Trophoblast cell (in vitro differentiated cells and primary cell): Measurements from ENCODE around the gene SMPX. TPM values are rescaled to one million over a fixed set of nuclear protein-coding genes. Genes with fewer than 3 reads are reported as not detected.

ENCODE experiments used
- DNase-seq, 2 donors: peaks; one replicate each; pipeline ENCODE4 v3.0.0-alpha.2; 2016
- H2AFZ ChIP-seq: 2 replicates; pipeline ENCODE4 v1.6.1; 2013; ENCODE audit warnings: low read length, moderate library complexity, mild to moderate bottlenecking; ENCODE audit not compliant: insufficient read depth, poor library complexity
- H2AK5ac ChIP-seq: 2 replicates; pipeline ENCODE4 v1.6.1; 2013; ENCODE audit warnings: mild to moderate bottlenecking, low read length
- H2BK120ac ChIP-seq: 2 replicates; pipeline ENCODE4 v1.6.1; 2013; ENCODE audit warnings: low read length, mild to moderate bottlenecking, moderate library complexity; ENCODE audit not compliant: insufficient read depth, poor library complexity
- H2BK12ac ChIP-seq: 2 replicates; pipeline ENCODE4 v1.6.1; 2013; ENCODE audit warnings: mild to moderate bottlenecking, low read length, moderate library complexity
- H2BK5ac ChIP-seq: 2 replicates; pipeline ENCODE4 v1.6.1; 2013; ENCODE audit warnings: low read length, low read depth, moderate library complexity, mild to moderate bottlenecking; ENCODE audit not compliant: poor library complexity
- H3K14ac ChIP-seq: 2 replicates; pipeline ENCODE4 v1.6.1; 2013; ENCODE audit warnings: mild to moderate bottlenecking, low read length
- H3K18ac ChIP-seq: 2 replicates; pipeline ENCODE4 v1.6.1; 2013; ENCODE audit warnings: mild to moderate bottlenecking, low read length
- H3K23ac ChIP-seq: 2 replicates; pipeline ENCODE4 v1.6.1; 2013; ENCODE audit warnings: low read length
- H3K27ac ChIP-seq: 2 replicates; pipeline ENCODE4 v1.5.1; 2013; ENCODE audit warnings: low read depth, mild to moderate bottlenecking, inconsistent platforms, low read length, moderate library complexity
- H3K27me3 ChIP-seq: 2 replicates; pipeline ENCODE4 v1.6.1; 2013; ENCODE audit warnings: inconsistent platforms, mild to moderate bottlenecking, low read length, moderate library complexity; ENCODE audit not compliant: insufficient read depth
- H3K36me3 ChIP-seq, 2 experiments: 1 replicate in 1 of 2; 2 replicates in 1 of 2; pipeline ENCODE4 v1.6.1; 2013; ENCODE audit warnings: low read length in 2 of 2, mild to moderate bottlenecking in 2 of 2, moderate library complexity in 1 of 2; ENCODE audit not compliant: insufficient read depth in 2 of 2, control insufficient read depth in 1 of 2
- H3K4ac ChIP-seq: 2 replicates; pipeline ENCODE4 v1.6.1; 2013; ENCODE audit warnings: low read depth, mild to moderate bottlenecking, low read length, moderate library complexity
- H3K4me1 ChIP-seq, 2 experiments: 1 replicate in 1 of 2; 2 replicates in 1 of 2; pipeline ENCODE4 v1.6.1; 2013; ENCODE audit warnings: low read length in 2 of 2, mild to moderate bottlenecking in 2 of 2, moderate library complexity in 1 of 2; ENCODE audit not compliant: insufficient read depth in 2 of 2, control insufficient read depth in 1 of 2
- H3K4me2 ChIP-seq: 2 replicates; pipeline ENCODE4 v1.6.1; 2013; ENCODE audit warnings: inconsistent platforms, mild to moderate bottlenecking, low read length, moderate library complexity
- H3K4me3 ChIP-seq: 2 replicates; pipeline ENCODE4 v1.5.1; 2013; ENCODE audit warnings: mild to moderate bottlenecking, low read depth, low read length, inconsistent platforms
- H3K79me1 ChIP-seq: one replicate; pipeline ENCODE4 v1.6.1; 2013; ENCODE audit warnings: low read length
- H3K79me2 ChIP-seq: 2 replicates; pipeline ENCODE4 v1.6.1; 2013; ENCODE audit warnings: low read length, mild to moderate bottlenecking; ENCODE audit not compliant: control insufficient read depth, insufficient read depth, poor library complexity
- H3K9ac ChIP-seq: 2 replicates; pipeline ENCODE4 v1.6.1; 2013; ENCODE audit warnings: mild to moderate bottlenecking, low read length
- H3K9me3 ChIP-seq: 2 replicates; pipeline ENCODE4 v1.6.1; 2013; ENCODE audit warnings: low read depth, mild to moderate bottlenecking, control low read depth, inconsistent platforms, low read length; ENCODE audit not compliant: insufficient read depth
- H4K12ac ChIP-seq: 2 replicates; pipeline ENCODE4 v1.6.1; 2013; ENCODE audit warnings: low read depth, mild to moderate bottlenecking, low read length, moderate library complexity
- H4K8ac ChIP-seq: 2 replicates; pipeline ENCODE4 v1.6.1; 2013; ENCODE audit warnings: low read depth, mild to moderate bottlenecking, low read length, moderate library complexity
- H4K91ac ChIP-seq: one replicate; pipeline ENCODE4 v1.6.1; 2013; ENCODE audit warnings: low read depth, mild to moderate bottlenecking, low read length, moderate library complexity
- WGBS: extraction: QIAGEN DNeasy Blood & Tissue Kit; methylation state at CpG from one replicate; pipeline ENCODE4 v1.1.7; 2013; ENCODE audit warnings: missing lambda C conversion rate; ENCODE audit not compliant: insufficient read length, insufficient coverage; ENCODE audit errors: extremely low coverage; 5-methylcytosine and 5-hydroxymethylcytosine counted together
- polyA plus RNA-seq: library from polyadenylated mRNA; stranded (reverse); fragments of 200-250 nt; gene quantifications from 2 replicates; pipeline ENCODE4 v1.2.3, GENCODE V29; 2013

SMPX gene
- polyA plus RNA-seq = 0.18 and 0.31 TPM in 2 replicates

DNA sequence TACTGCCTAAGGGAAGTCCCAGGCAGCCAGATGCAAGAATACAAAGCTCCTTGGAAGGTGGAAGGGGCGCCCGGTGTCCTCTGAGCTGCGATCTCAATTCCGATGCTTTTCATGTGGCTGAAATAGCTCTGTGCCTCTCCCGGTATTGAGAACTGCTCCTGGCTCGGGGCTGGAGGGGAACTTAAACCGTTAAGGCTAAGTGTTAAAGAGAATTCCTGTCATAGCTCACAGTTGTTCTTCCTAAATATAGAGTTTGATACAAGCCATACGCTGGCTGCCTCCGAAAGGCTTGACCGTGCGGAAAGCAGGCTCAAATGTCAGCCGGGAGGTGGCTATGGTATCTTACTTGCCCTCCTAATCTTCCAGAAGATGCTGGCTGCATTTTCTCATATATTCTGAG, at the start of gene SMPX:
TSS of gene SMPX (minus strand) at position 157 of the 400 bp plus-strand sequence. CDS start 3,826 bp downstream, outside the sequence.
- H3K18ac ChIP-seq = no peak within 1 kb of the TSS
- no peak within 1 kb of the TSS for H4K12ac ChIP-seq
- no CpG with 5 or more reads among the region's 12 CpGs for WGBS
- DNase-seq = no peak
- H3K79me1 ChIP-seq = no peaks in the 10 kb centered on the region
- no peak within 1 kb of the TSS for H2AFZ ChIP-seq
- H3K4me1 ChIP-seq = no peaks in the 10 kb centered on the region
- no peak within 1 kb of the TSS for H2BK5ac ChIP-seq
- no peaks in the 10 kb centered on the region for H3K27me3 ChIP-seq
- no peak within 1 kb of the TSS for H3K4ac ChIP-seq
- no peak within 1 kb of the TSS for H2BK120ac ChIP-seq
- no peak within 1 kb of the TSS for H3K23ac ChIP-seq
- H3K36me3 ChIP-seq = no peaks in the 10 kb centered on the region
- H2BK12ac ChIP-seq = no peak within 1 kb of the TSS
- no peaks in the 10 kb centered on the region for H3K79me2 ChIP-seq
- H3K27ac ChIP-seq = no peak within 1 kb of the TSS
- no peak within 1 kb of the TSS for H3K4me3 ChIP-seq
- no peak within 1 kb of the TSS for H4K91ac ChIP-seq
- no peak within 1 kb of the TSS for H3K9ac ChIP-seq
- H3K14ac ChIP-seq = no peak within 1 kb of the TSS
- H4K8ac ChIP-seq = no peak within 1 kb of the TSS
- H3K9me3 ChIP-seq = no peaks in the 10 kb centered on the region
- H3K4me2 ChIP-seq = peak within 1 kb of the TSS; percentile 39
- H2AK5ac ChIP-seq = no peak within 1 kb of the TSS

DNA sequence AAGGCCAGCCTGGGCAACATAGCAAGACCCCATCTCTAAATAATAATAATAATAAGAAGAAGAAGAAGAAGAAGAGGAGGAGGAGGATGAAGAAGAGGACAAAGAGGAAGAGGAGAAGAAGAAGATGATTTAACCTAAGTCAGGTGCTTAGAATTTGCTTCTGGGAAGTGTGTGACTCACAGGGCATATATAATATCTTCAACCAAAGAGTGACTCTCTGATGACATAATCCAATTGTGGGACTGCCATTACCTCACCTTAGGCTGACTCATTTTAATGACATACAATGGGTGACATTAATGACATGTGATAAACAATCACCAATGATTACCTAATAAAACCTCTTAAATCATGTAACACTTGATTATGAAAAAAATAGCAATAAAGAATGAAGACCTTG, 48.8 kb upstream of the SMPX start:
- Histone ChIP-seq H2AFZ (no peak overlapping the region), H3K18ac (no peak overlapping the region), H4K12ac (no peak overlapping the region), H3K27ac (no peak overlapping the region), H2AK5ac (no peak overlapping the region), H3K79me1 (no peaks in the 10 kb centered on the region), H3K4me3 (no peak overlapping the region), H2BK120ac (no peak overlapping the region), H3K14ac (no peak overlapping the region), H3K9ac (no peak overlapping the region), H2BK5ac (no peak overlapping the region), H3K4me1 (no peaks in the 10 kb centered on the region), H3K4me2 (no peak overlapping the region), H4K8ac (no peak overlapping the region), H3K79me2 (no peaks in the 10 kb centered on the region), H3K4ac (no peak overlapping the region), H3K23ac (no peak overlapping the region), H4K91ac (no peak overlapping the region), H3K9me3 (no peaks in the 10 kb centered on the region), H2BK12ac (no peak overlapping the region), H3K36me3 (no peaks in the 10 kb centered on the region), H3K27me3 (no peaks in the 10 kb centered on the region)
- DNase-seq = peak in 1 of 2 donors; percentile 41

DNA sequence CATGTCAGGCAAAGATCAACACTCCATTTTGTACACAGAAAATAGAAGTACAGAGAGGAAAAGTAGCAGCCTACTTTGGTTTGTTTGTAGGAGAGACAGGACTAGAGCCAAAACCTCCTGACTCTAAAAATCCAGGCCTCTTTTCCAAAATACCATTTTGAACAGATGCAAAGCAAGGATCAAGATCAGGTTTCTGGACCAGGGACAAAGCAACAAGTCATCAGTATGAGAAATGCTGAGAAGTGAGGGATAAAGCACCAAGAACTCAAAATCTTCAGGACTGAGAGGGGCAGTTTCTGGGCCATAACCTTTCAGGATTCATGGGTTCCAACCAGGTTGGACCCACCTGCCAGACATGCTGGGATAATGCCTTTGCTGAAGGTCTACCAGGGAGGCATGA, 44.9 kb upstream of the SMPX start:
- peaks cover 0 to 3% of the 10 kb centered on the region in 2 experiments for H3K4me1 ChIP-seq
- no peak overlapping the region for H3K14ac ChIP-seq
- no peak overlapping the region for H3K4me2 ChIP-seq
- no peak overlapping the region for H4K91ac ChIP-seq
- no peak overlapping the region for H3K27ac ChIP-seq
- H3K4ac ChIP-seq = no peak overlapping the region
- H3K4me3 ChIP-seq = no peak overlapping the region
- no peaks in the 10 kb centered on the region for H3K79me2 ChIP-seq
- H3K18ac ChIP-seq = no peak overlapping the region
- no peak overlapping the region for H2BK5ac ChIP-seq
- no peaks in the 10 kb centered on the region for H3K36me3 ChIP-seq
- no peaks in the 10 kb centered on the region for H3K9me3 ChIP-seq
- no peak overlapping the region for H3K23ac ChIP-seq
- H3K27me3 ChIP-seq = no peaks in the 10 kb centered on the region
- H2BK12ac ChIP-seq = no peak overlapping the region
- no peak for DNase-seq
- no peak overlapping the region for H2AK5ac ChIP-seq
- H3K9ac ChIP-seq = no peak overlapping the region
- H3K79me1 ChIP-seq = no peaks in the 10 kb centered on the region
- H4K8ac ChIP-seq = no peak overlapping the region
- H4K12ac ChIP-seq = no peak overlapping the region
- no peak overlapping the region for H2BK120ac ChIP-seq
- no peak overlapping the region for H2AFZ ChIP-seq

DNA sequence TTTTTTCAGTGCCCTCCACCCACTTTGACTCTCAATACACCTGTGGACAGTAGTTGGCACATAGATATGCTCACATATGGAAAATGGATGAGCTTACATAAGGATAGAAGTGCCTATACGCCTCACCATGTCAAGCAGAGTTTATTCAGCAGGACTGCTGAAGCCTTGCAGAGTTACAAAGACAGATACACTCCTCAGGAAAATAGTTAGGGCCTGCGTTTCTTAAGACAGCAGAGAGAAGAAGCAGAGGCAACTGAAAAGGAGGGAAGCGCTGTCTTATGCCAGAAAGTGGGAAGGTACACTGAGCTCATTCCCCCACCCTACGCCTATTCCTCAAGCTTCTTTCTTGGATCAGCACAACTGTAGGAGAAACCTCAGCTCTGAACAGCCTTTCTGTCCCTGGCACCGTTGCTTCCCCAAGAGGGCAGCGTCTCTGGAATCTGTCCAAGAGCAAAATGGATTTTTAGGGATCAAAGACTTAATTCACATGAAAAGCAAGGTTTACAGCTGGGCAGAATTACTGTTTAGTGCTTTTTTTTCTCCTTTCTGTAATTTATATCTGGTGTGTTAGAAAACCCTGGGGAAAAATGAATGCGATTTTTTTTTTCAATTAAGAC, 44.2 kb upstream of the SMPX start:
- Histone ChIP-seq H3K27ac (no peak overlapping the region), H2AK5ac (no peak overlapping the region), H4K8ac (no peak overlapping the region), H2AFZ (no peak overlapping the region), H2BK120ac (no peak overlapping the region), H3K9ac (no peak overlapping the region), H3K4me2 (no peak overlapping the region), H3K4ac (no peak overlapping the region), H3K4me3 (no peak overlapping the region), H3K23ac (no peak overlapping the region), H3K79me1 (no peaks in the 10 kb centered on the region), H3K9me3 (no peaks in the 10 kb centered on the region), H3K27me3 (no peaks in the 10 kb centered on the region), H3K18ac (no peak overlapping the region), H3K14ac (no peak overlapping the region), H2BK12ac (no peak overlapping the region), H2BK5ac (no peak overlapping the region), H3K79me2 (no peaks in the 10 kb centered on the region), H3K4me1 (peaks cover 0 to 3% of the 10 kb centered on the region in 2 experiments), H4K12ac (no peak overlapping the region), H4K91ac (no peak overlapping the region), H3K36me3 (no peaks in the 10 kb centered on the region)
- no peak for DNase-seq
- WGBS = no CpG with 5 or more reads among the region's 7 CpGs
